H1 (cell line): ENCODE results near the gene VPS35L. TPM values are rescaled to one million over a fixed set of nuclear protein-coding genes. Genes with fewer than 3 reads are reported as not detected.

Experiments
- ASH2L ChIP-seq: fragments of 200-600, 300-600 bp; sonication (generic); IDR thresholded peaks from one replicate; pipeline ENCODE4 v1.7.1; 2017; ENCODE audit warnings: low read length
- ATF2 ChIP-seq: IDR thresholded peaks from 2 replicates; pipeline ENCODE4 v1.6.1; 2012; ENCODE audit warnings: low read length, inconsistent platforms
- BACH1 ChIP-seq: IDR thresholded peaks from 2 replicates; pipeline ENCODE4 v1.6.1; 2012; ENCODE audit warnings: low read length, improper control_type of control experiment
- BCL11A ChIP-seq, 2 experiments: IDR thresholded peaks; one replicate each; pipeline ENCODE4 v1.6.1; 2011; ENCODE audit warnings: low read depth in 2 of 2, low read length in 2 of 2, mild to moderate bottlenecking in 2 of 2
- BRCA1 ChIP-seq: IDR thresholded peaks from 2 replicates; pipeline ENCODE4 v1.6.1; 2012; ENCODE audit warnings: low read depth, low read length, improper control_type of control experiment
- CREB1 ChIP-seq: IDR thresholded peaks from 2 replicates; pipeline ENCODE4 v1.6.1; 2012; ENCODE audit warnings: inconsistent platforms
- CTBP2 ChIP-seq: IDR thresholded peaks from 2 replicates; pipeline ENCODE4 v1.7.0; 2011; ENCODE audit warnings: borderline replicate concordance, mild to moderate bottlenecking, moderate library complexity, mixed read lengths, low read length; ENCODE audit not compliant: insufficient read depth, insufficient read length
- HDAC6 ChIP-seq: IDR thresholded peaks from one replicate; pipeline ENCODE4 v1.7.1; 2012; ENCODE audit warnings: low read depth, mild to moderate bottlenecking, inconsistent platforms, low read length, moderate library complexity
- KDM5A ChIP-seq: fragments of 200-600 bp; IDR thresholded peaks from 2 replicates; pipeline ENCODE4 v1.7.1; 2012; ENCODE audit warnings: mild to moderate bottlenecking, low read length, inconsistent platforms, mixed read lengths
- MAFK ChIP-seq: IDR thresholded peaks from 2 replicates; pipeline ENCODE4 v1.6.1; 2012; ENCODE audit warnings: low read depth, mild to moderate bottlenecking, improper control_type of control experiment, low read length
- NANOG ChIP-seq: IDR thresholded peaks from 2 replicates; pipeline ENCODE4 v1.6.1; 2011; ENCODE audit warnings: low read length, low read depth, mild to moderate bottlenecking, inconsistent platforms; ENCODE audit not compliant: insufficient read depth, poor library complexity, severe bottlenecking
- POLR2AphosphoS5 ChIP-seq: IDR thresholded peaks from 2 replicates; pipeline ENCODE4 v1.6.1; 2011; ENCODE audit warnings: low read depth, low read length
- RNF2 ChIP-seq: fragments of 200-900, 300-1000 bp; sonication (generic); IDR thresholded peaks from 2 replicates; pipeline ENCODE4 v1.7.1; 2016; ENCODE audit warnings: borderline replicate concordance, low read depth, mild to moderate bottlenecking, antibody characterized with exemption, low read length; ENCODE audit not compliant: poor library complexity, severe bottlenecking; ENCODE audit errors: missing control alignments
- RXRA ChIP-seq: IDR thresholded peaks from 2 replicates; pipeline ENCODE4 v1.6.1; 2011; ENCODE audit warnings: low read depth, mild to moderate bottlenecking, low read length, moderate library complexity; ENCODE audit not compliant: insufficient read depth
- SP1 ChIP-seq: IDR thresholded peaks from 2 replicates; pipeline ENCODE4 v1.6.1; 2011; ENCODE audit warnings: low read depth, low read length
- SP2 ChIP-seq: IDR thresholded peaks from 2 replicates; pipeline ENCODE4 v1.6.1; 2012; ENCODE audit warnings: mild to moderate bottlenecking, low read length, inconsistent platforms
- TBP ChIP-seq: IDR thresholded peaks from 2 replicates; pipeline ENCODE4 v1.6.1; 2011; ENCODE audit warnings: low read depth, low read length, improper control_type of control experiment
- TCF12 ChIP-seq: IDR thresholded peaks from 2 replicates; pipeline ENCODE4 v1.6.1; 2011; ENCODE audit warnings: low read depth, mild to moderate bottlenecking, low read length
- TEAD4 ChIP-seq: IDR thresholded peaks from 2 replicates; pipeline ENCODE4 v1.6.1; 2012; ENCODE audit warnings: low read depth, low read length, inconsistent platforms, mixed read lengths
- YY1 ChIP-seq: IDR thresholded peaks from 2 replicates; pipeline ENCODE4 v1.6.1; 2011; ENCODE audit warnings: low read depth, mild to moderate bottlenecking, low read length
- polyA plus RNA-seq, 7 experiments: library from polyadenylated mRNA; depleted of rRNA in 3 of 7; stranded (reverse) in 5 of 7; unstranded in 2 of 7; fragments of >200 nt in 5 of 7; fragments of 200-250 nt in 2 of 7; gene quantifications; 1 replicate in 5 of 7; 2 replicates in 1 of 7; 4 replicates in 1 of 7; pipeline versions ENCODE4 v1.2.1 to v1.2.3, GENCODE V29; 2011 to 2013; ENCODE audit warnings: missing spikeins in 2 of 7, mixed read lengths in 2 of 7
- total RNA-seq: library from RNA; stranded (reverse); fragmentation: NEBNext Ultra II Directional; extraction: Animal tissue kit (Norgen Biotek cat#: 25700); gene quantifications from 2 replicates; pipeline ENCODE4 v1.2.1, GENCODE V29; 2021
- TF ChIP-seq, protein P1 (sequence below): IDR thresholded peaks from 2 replicates; pipeline ENCODE4 v1.6.1; 2011; ENCODE audit warnings: low read depth, mild to moderate bottlenecking, low read length; ENCODE audit not compliant: insufficient read depth

VPS35L gene
- total and polyA plus RNA-seq, 2 of the 8 experiments (the other 6 are each of a cell fraction or from before 2014, with no cell fraction given), result 31.5 to 57.1 TPM

DNA sequence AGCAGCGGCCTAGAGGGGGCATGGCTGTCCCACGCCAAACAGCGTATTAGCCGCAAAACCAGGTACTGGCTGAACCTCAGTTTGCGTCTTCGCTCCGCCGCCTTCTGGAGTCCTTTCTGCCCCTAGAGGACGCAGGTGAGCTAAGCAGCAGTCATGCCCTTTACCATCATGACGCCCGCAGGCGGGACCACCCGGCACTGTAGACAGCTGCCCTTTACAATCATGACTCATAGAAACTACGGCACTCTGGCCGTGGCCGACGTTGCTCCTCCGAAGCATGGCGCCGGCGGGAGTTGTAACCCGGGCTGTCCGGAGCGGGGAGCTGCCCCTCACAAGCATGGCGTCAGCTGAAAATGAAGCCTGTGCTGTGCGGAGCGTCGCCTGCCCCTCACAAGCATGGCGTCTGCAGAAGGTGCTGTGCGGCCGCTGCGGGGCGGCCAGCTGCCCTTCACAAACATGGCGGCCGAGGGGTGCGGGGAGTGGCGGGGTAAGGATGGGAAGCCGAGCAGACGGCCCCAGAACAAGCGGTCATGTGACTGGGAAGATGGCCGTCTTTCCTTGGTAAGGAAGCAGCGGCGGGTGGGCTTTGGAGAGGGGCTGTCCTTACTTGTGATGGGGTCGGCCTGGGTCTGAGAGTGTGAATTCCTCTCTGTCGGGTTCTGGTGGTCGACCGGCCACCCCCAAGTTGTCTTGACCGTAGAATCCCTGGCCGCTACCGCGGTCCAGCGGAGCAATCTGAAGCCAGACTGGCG lies at the start of gene VPS35L (continued):
- peak; percentile 26; the same call in 1 of the 2 replicates for TF ChIP-seq TEAD4
- no peak for TF ChIP-seq SP2
- no peak; the same call in 1 of the 2 replicates for TF ChIP-seq BRCA1
- peak; percentile 67; the same call in 1 of the 2 replicates for TF ChIP-seq MAFK
- TF ChIP-seq CREB1, result peak; percentile 88
- peak; percentile 69 for TF ChIP-seq KDM5A
- peak; percentile 84 for TF ChIP-seq BACH1
- TF ChIP-seq SP1, result no peak; the same call in 1 of the 2 replicates
- TF ChIP-seq RNF2, result no peak
- no peak for TF ChIP-seq HDAC6
- TF ChIP-seq CTBP2, result peak; percentile 55
- peak; percentile 84 for TF ChIP-seq POLR2AphosphoS5
- TF ChIP-seq NANOG, result no peak
- peak; percentile 73 for TF ChIP-seq TBP
- peak; percentile 89 for TF ChIP-seq ATF2
- TF ChIP-seq ASH2L, result no peak
- no peak for TF ChIP-seq RXRA
- TF ChIP-seq, protein P1, sequence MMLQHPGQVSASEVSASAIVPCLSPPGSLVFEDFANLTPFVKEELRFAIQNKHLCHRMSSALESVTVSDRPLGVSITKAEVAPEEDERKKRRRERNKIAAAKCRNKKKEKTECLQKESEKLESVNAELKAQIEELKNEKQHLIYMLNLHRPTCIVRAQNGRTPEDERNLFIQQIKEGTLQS, result peak; percentile 30; the same call in 1 of the 2 replicates
- TF ChIP-seq YY1, result peak; percentile 100
- peak; percentile 69; the same call in 1 of the 2 replicates for TF ChIP-seq TCF12
- no peak for TF ChIP-seq BCL11A (IDR thresholded peaks at IDR 0.05; ENCODE audit: low read depth in 2 of 2, low read length in 2 of 2)
